GM12865 (cell line): Measurements from ENCODE around the gene PKP4.

Source experiments
- DNase-seq: peaks from one replicate; pipeline ENCODE4 v3.0.0; 2010; ENCODE audit warnings: low read depth
- H3K4me3 ChIP-seq: 2 replicates; pipeline ENCODE4 v1.5.1; 2011; ENCODE audit warnings: mild to moderate bottlenecking, low read depth, low read length, control low read depth
- CTCF ChIP-seq: IDR thresholded peaks from 2 replicates; pipeline ENCODE4 v1.5.1; 2011; ENCODE audit warnings: low read length, control low read depth, low read depth, inconsistent platforms; ENCODE audit not compliant: insufficient read depth; ENCODE audit errors: missing control alignments

PKP4 gene

GRCh38 chr2:158507679-158508078 is 50.9 kb downstream of the PKP4 start:
- DNase-seq: no peak
- TF ChIP-seq CTCF: no peak
- no peak overlapping the region for H3K4me3 ChIP-seq

- no peak for TF ChIP-seq CTCF
- no peak overlapping the region for H3K4me3 ChIP-seq
- peak; percentile 19 for DNase-seq
Measured at GRCh38 chr2:158509928-158510797, 53.4 kb downstream of the PKP4 start.

GRCh38 chr2:158510887-158511286 is 54.1 kb downstream of the PKP4 start:
- no peak for TF ChIP-seq CTCF
- DNase-seq: no peak
- no peak overlapping the region for H3K4me3 ChIP-seq

GRCh38 chr2:158511706-158512105 is 55.0 kb downstream of the PKP4 start:
- no peak for DNase-seq
- TF ChIP-seq CTCF: no peak
- no peak overlapping the region for H3K4me3 ChIP-seq

GRCh38 chr2:158512323-158512722 is 55.6 kb downstream of the PKP4 start:
- H3K4me3 ChIP-seq: no peak overlapping the region
- TF ChIP-seq CTCF: no peak
- no peak for DNase-seq

GRCh38 chr2:158513841-158514240 is 57.1 kb downstream of the PKP4 start:
- no peak for TF ChIP-seq CTCF
- no peak for DNase-seq

GRCh38 chr2:158518084-158518483 is 61.3 kb downstream of the PKP4 start:
- H3K4me3 ChIP-seq: no peak overlapping the region
- TF ChIP-seq CTCF: no peak
- DNase-seq: no peak

More at GRCh38 chr2:158513841-158514240, 57.1 kb downstream of the PKP4 start:
- H3K4me3 ChIP-seq: no peak overlapping the region
